ENCODE measurements around the gene SAMD4A.

SAMD4A gene

GRCh38 chr14:54633076-54633475 lies 66.1 kb downstream of the SAMD4A start:
- DNase-seq (ENCODE audit: low spot score): no peak

- no peak for DNase-seq (ENCODE audit: low spot score)
Observed at GRCh38 chr14:54637270-54638134, 70.6 kb downstream of the SAMD4A start.

- DNase-seq (ENCODE audit: low spot score): peak; percentile 86
Observed at GRCh38 chr14:54638135-54638446, 71.2 kb downstream of the SAMD4A start.

GRCh38 chr14:54639611-54640010 lies 72.7 kb downstream of the SAMD4A start:
- no peak for DNase-seq (ENCODE audit: low spot score)

GRCh38 chr14:54640506-54640905 lies 73.6 kb downstream of the SAMD4A start:
- no peak for DNase-seq (ENCODE audit: low spot score)

GRCh38 chr14:54642121-54642520 lies 75.2 kb downstream of the SAMD4A start:
- DNase-seq (ENCODE audit: low spot score): no peak

GRCh38 chr14:54642801-54643695 lies 76.1 kb downstream of the SAMD4A start:
- no peak for DNase-seq (ENCODE audit: low spot score)

- no peak for DNase-seq (ENCODE audit: low spot score)
Observed at GRCh38 chr14:54643696-54644176, 76.8 kb downstream of the SAMD4A start.

- no peak for DNase-seq (ENCODE audit: low spot score)
Observed at GRCh38 chr14:54645639-54646038, 78.7 kb downstream of the SAMD4A start.

- no peak for DNase-seq (ENCODE audit: low spot score)
Observed at GRCh38 chr14:54646626-54647025, 79.7 kb downstream of the SAMD4A start.

- no peak for DNase-seq (ENCODE audit: low spot score)
Observed at GRCh38 chr14:54647378-54647777, 80.5 kb downstream of the SAMD4A start.

GRCh38 chr14:54649056-54649455 lies 82.1 kb downstream of the SAMD4A start:
- DNase-seq (ENCODE audit: low spot score): no peak

GRCh38 chr14:54650331-54650958 lies 83.5 kb downstream of the SAMD4A start:
- DNase-seq (ENCODE audit: low spot score): peak; percentile 97

GRCh38 chr14:54650959-54651351 lies 84.0 kb downstream of the SAMD4A start:
- no peak for DNase-seq (ENCODE audit: low spot score)

GRCh38 chr14:54651649-54652048 lies 84.7 kb downstream of the SAMD4A start:
- peak; percentile 27 for DNase-seq (ENCODE audit: low spot score)

- DNase-seq (ENCODE audit: low spot score): peak; percentile 99
Observed at GRCh38 chr14:54652188-54652587, 85.3 kb downstream of the SAMD4A start.

- no peak for DNase-seq (ENCODE audit: low spot score)
Observed at GRCh38 chr14:54652605-54653052, 85.7 kb downstream of the SAMD4A start.

GRCh38 chr14:54653712-54654469 lies 87.0 kb downstream of the SAMD4A start:
- DNase-seq (ENCODE audit: low spot score): peak; percentile 100

GRCh38 chr14:54654605-54655004 lies 87.7 kb downstream of the SAMD4A start:
- DNase-seq (ENCODE audit: low spot score): peak; percentile 51

GRCh38 chr14:54658836-54659235 lies 91.9 kb downstream of the SAMD4A start:
- DNase-seq (ENCODE audit: low spot score): no peak

- no peak for DNase-seq (ENCODE audit: low spot score)
Observed at GRCh38 chr14:54659365-54659764, 92.4 kb downstream of the SAMD4A start.
